ENCODE measurements around the gene LIN28A.
A peak's percentile ranks its signal among the peaks of the same experiment; 100 is the strongest.

The LIN28A gene, protein sequence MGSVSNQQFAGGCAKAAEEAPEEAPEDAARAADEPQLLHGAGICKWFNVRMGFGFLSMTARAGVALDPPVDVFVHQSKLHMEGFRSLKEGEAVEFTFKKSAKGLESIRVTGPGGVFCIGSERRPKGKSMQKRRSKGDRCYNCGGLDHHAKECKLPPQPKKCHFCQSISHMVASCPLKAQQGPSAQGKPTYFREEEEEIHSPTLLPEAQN

GRCh38 chr1:26410706-26411623 is at the start of gene LIN28A:
LIN28A (plus strand) TSS chr1:26410817; CDS start chr1:26410892, 75 bp downstream.
- DNase-seq (ENCODE audit: extremely low read depth, low read depth) = no peak
- TF ChIP-seq CTCF (IDR thresholded peaks at IDR 0.05; ENCODE audit: low read depth, low read length) = no peak

GRCh38 chr1:26361605-26362122 is 49.0 kb upstream of the LIN28A start:
- DNase-seq (ENCODE audit: extremely low read depth, low read depth) = no peak
- no peak for TF ChIP-seq CTCF (IDR thresholded peaks at IDR 0.05; ENCODE audit: low read depth, low read length)

- DNase-seq (ENCODE audit: extremely low read depth, low read depth) = no peak
- TF ChIP-seq CTCF (IDR thresholded peaks at IDR 0.05; ENCODE audit: low read depth, low read length) = no peak
Observed at GRCh38 chr1:26362331-26362730, 48.3 kb upstream of the LIN28A start.

DNA sequence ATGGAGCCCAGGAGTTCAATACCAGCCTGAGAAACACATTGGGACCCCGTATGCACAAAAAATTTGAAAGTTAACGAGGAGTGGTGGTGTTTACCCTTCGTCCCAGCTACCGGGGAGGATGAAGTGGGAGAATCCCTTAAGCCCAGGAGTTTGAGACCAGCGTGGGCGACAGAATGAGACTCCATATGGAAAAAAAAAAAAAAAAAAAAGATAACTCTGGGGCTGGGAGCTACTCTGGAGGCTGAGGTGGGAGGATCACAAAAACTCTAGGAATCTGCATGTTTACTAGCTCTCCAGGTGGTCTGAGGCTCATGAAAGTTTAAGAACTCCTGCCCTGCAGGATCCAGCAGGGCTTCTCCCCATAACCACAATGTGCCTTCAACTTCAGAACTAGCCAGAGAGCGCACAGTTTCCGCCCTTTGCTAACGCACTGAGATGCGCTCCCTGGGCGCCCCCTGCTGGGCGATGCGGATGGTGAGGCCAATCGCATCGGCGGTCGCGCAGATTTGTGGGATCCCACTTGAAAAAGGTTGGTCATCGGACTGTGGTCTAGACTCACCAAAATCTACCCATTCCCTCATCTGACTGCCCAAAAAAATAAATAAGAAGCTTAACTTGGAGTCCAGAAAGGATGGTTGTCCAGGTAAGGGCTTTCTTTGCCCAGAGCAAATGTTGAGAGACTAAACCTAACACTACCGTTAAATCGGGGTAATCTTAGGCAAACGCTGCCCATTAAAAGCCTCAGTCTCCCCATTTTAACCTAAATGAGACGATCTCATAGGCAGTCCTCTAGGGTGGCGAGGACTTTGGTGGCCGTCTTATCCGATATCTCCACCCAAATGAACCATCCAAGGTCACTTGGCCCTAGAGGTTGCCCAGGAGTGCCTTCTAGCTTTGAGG is 46.8 kb upstream of the LIN28A start:
- no peak for DNase-seq (ENCODE audit: extremely low read depth, low read depth)
- peak; percentile 97 for TF ChIP-seq CTCF (IDR thresholded peaks at IDR 0.05; ENCODE audit: low read depth, low read length)

- no peak for TF ChIP-seq CTCF (IDR thresholded peaks at IDR 0.05; ENCODE audit: low read depth, low read length)
- no peak for DNase-seq (ENCODE audit: extremely low read depth, low read depth)
Observed at GRCh38 chr1:26364956-26365355, 45.7 kb upstream of the LIN28A start.

DNA sequence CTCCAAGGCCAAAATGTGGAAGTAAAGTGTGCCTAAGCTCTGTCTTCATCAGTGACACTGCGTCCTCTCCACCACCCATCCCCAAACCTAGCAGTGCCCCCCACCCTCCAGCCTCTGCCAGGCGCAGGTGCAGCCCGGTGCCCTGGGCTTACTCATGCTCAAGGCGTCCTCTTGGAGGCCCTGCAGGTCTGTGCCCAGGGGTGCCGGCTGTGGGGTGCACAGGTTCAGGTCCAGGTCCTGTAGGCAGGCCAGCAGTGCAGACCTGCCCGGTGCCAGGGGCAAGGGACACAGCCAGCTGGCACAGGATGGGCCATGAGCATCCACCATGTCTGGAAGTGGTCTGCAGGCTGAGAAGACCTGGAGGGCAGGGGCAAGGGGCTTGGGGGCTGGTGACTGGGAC is 43.2 kb upstream of the LIN28A start:
- no peak for TF ChIP-seq CTCF (IDR thresholded peaks at IDR 0.05; ENCODE audit: low read depth, low read length)
- no peak for DNase-seq (ENCODE audit: extremely low read depth, low read depth)

Data from AG09319 (cell line).